T47D (cell line): ENCODE measurements around the gene ETV3.

ENCODE experiments used
- DNase-seq, 2 experiments: peaks; one replicate each; pipeline versions ENCODE4 v3.0.0 to v3.0.0-alpha.2; 2011 to 2012; ENCODE audit warnings: low read depth in 1 of 2, low spot score in 1 of 2
- JUND ChIP-seq: IDR thresholded peaks from 2 replicates; pipeline ENCODE4 v1.6.1; 2012; ENCODE audit warnings: low read depth
- in situ Hi-C: cut with HindIII; loops from 2 replicates; pipeline ENCODE4 v1.10.0; 2016; ENCODE audit warnings: low sequenced_read_pairs, low pct_unique_long_range_greater_than_20kb

Gene ETV3

DNA sequence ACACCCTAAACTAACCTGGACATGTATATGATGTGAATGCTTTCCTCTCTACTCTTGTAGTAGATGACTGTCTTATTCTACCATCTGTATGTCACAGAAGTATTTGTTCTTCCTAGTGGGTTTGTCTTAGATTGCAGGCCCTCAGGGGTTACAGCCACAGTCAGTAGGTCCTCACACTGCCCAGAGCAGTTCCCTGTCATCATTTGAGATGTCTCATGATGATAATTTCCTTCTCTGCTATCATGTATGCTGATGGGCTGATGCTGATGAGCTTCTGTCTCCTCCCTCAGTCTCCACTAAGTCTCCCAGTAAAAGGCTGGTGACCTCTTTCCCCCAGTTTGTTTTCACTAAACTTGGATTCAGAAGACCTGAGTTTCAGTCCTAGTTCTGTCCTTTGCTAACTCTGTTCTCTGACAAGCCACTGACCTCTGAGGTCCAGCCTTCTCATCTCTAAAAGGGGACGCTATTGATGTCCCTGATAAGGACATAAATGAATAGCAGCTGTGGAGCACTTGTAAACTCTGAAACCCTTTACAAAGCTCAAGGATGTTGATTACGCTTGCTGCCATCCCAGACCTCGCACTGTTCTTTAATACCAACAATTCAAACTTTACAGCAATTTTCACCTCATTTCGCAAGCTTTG, 3.1 kb upstream of the ETV3 start:
- TF ChIP-seq JUND, result no peak
- in situ Hi-C loops, result no loop called here
- DNase-seq, result no peak

DNA sequence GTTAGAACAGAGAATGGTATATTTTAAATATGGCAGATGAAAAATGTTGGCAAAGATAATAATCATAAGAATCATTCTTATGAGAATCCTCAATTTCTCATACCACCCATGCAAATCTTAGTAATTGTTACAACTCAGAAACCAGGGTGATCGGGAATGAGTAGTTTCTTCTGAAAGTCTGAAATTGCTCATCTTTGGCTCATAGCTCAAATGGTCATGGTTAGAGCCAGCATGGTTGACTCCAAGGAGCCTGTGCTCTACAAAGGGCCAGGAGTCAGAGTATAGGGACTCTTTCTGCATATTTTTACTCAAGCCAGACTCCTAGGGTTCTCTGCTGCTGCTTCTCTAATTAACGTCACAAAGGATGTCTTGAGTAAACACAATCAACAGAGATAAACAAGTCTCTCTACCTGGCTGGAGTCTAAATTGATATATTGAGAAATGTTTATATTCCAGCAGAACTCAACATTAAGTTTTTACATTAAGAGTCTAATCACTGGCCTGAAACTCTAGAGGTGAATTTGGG, 1.9 kb upstream of the ETV3 start:
- no peak for TF ChIP-seq JUND
- in situ Hi-C loops, result no loop called here
- DNase-seq, result no peak

DNA sequence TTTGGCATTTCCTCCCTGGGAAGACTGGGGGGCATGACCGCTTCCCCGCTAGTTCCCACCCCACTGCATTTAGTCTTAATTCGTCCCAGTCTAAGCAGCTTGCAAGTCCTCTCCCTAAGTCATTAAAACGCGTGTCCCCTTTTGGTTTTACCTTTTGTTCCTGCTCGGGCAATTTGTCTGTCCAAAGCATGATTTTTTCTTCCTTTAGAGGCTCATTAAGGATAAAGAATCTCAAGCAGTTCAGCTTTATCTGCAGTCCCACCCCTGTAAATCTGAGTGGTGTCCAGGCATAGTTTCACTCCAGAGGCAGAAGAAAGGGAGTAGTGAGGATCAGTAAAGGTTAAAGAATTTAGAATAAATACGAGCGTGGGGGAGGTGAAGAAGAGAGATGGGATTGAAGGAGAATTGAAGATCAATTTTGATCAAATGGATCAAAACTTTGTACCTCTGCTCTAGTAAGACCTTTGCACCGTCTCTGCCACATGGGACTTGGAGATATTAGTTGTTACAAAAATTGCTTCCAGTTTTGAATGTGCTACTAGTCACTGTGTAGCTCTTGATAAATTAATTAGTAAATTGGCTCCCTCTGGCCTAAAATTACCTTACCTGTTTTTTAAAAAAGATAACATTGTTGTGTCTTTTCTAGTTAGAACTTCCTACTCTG, 989 bp upstream of the ETV3 start:
- in situ Hi-C loops, result no loop called here
- no peak for TF ChIP-seq JUND
- DNase-seq, result no peak

DNA sequence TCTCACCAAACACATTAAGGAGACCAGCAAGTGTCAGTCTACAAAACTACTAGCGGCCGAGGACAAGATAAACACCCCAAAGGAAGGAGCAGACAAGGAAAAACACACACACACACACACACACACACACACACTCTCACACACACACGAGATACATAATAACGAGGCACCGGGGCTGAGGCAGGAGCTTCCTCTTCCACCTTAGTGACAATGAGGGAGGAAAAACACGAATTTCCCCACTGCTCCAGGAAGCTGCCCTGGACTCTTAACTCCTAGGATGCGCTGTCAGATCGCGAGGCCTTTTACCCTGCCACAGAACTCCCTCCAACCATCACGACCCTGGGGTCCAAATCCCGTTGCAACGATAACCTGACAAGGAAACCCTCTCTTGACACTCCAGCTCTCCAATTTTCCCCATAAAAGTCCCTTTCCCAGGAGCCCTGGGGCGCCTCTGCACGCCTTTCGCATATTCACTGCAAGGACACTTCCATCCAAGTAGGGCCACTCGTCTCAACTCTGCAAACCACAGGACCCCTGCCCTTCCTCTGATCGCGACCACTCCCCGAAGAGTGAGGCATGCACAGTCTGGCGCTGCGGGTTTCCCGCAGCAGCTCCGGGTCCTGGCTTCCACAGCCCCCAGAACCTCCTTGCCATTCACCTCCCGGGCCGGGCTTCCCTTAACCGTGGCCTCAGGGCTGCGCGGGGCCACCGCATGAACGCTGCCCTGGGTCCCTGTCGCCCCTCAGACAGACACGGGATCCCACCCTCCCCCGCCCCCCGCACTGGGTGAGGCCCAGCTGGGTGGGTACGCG, 581 bp downstream of the ETV3 start:
- peak in 1 of 2 experiments; percentile 33 for DNase-seq

DNA sequence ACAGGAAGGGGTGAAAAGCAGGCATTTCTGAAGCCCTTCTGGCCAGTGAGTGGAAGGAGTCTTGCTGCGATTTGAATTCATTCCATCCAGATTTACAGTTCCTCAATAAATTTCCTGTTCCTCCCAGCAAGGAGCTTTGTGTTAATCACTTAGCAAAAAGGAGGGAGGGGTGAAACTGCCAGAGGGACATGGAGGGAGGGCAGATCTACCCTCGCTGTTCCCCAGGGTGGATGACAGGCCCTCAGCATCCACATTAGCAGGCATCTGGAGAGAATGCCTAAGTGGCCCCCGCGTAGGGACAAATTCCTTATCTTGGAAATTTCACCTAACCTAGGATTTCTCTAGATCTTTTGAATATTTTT, 1.2 kb downstream of the ETV3 start:
- no peak for TF ChIP-seq JUND
- in situ Hi-C loops, result no loop called here
- no peak for DNase-seq

More for the DNA sequence above, 581 bp downstream of the ETV3 start:
- in situ Hi-C loops, result no loop called here
- no peak for TF ChIP-seq JUND

DNA sequence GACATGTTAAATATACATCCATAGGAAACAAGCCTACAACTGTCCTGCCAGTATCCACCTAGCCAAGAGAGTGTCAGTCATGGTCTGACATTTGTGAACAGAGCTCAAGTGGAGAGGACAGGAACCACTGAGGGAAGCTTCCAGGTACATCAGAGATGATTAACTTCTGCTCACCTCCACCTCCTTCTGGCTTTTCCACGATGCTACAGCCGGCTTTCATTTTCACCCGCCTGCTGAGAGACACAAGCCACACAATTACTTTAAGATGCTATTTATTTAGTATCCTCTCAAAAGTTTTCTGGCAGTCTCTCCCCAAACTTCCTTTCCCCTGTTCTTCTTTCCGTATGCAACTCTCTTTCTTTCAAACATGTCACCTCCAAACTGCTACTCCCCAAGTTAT, 2.1 kb downstream of the ETV3 start:
- in situ Hi-C loops, result no loop called here
- peak in 1 of 2 experiments; percentile 56 for DNase-seq
- TF ChIP-seq JUND, result no peak

DNA sequence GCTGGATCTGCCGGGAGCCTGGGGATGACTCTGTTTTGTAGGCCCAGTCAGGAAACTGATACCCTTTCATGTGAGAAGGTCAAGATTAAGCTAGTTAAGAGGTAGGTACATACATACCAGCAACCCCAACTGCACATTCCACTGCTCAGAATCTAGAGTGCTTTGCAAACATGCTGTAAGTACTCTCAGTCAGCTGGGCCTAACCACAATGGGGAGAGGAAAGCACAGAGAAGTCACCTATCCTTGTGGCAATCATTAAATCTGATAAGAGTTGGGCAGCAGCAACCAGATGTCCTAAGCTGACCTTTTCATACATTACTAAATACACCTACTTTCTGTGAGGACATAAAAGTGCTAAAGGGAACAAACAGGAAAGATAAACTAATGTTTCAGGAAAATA, 2.5 kb downstream of the ETV3 start:
- peak in 1 of 2 experiments; percentile 45 for DNase-seq
- in situ Hi-C loops, result no loop called here
- no peak for TF ChIP-seq JUND

DNA sequence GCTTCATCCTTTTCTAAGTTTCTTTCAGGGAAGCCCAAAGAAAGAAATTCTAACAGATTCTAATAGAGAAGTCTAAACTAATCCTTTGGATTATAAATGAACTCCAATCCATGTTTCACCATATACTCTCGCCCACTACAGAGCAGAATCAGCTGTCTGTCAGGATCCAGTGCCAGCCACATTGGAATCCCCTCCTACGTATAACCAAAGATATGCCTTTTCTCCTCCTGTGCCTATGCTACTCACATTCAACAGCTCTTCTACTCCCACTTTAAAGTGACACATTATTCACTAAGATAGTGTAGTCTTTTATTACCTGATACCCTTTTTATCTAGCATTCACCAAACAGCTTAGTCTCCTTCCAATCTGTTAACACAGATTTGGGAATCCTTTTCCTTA, 3.1 kb downstream of the ETV3 start:
- no peak for TF ChIP-seq JUND

DNA sequence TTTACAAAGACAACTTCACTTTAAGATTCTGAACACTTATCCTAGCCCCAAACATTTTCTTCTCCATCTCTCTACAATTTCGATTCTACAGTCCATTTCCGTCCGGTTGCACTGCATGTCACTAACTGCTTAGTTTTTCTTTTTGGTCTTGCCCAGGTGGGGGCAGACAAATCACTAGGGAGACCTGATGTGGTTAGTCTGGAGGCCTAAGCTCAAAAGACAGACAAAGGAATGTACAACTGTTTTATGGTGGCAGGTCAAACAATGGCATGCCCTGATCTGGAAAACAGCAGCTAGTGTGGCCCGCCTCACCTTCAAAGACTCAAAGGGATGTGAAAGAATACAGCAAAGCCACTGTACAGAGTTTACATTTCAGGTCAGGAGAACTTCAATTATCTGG, 3.8 kb downstream of the ETV3 start:
- no peak for DNase-seq
- no peak for TF ChIP-seq JUND
- in situ Hi-C loops, result no loop called here

More for the DNA sequence above, 3.1 kb downstream of the ETV3 start:
- DNase-seq, result no peak
- in situ Hi-C loops, result no loop called here

DNA sequence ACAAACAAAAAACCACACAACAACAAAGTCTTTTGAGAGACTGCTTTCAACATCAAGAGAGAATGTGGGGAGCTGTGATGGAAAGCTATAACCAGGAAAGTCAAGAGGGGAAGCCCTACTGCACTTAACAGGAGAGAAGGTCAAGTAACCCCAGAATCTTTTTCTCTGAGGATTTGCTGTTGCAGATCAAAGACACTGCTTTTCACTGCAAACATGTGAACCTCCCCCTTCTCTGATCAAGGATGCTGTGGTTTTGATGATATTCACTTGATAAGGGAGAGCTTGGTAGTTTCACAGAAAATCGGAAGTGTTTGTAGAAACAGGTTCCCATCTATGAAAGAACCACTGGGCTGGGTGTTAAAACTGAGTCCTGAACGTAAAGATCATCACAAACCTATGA, 4.8 kb downstream of the ETV3 start:
- DNase-seq, result no peak
- in situ Hi-C loops, result no loop called here
- TF ChIP-seq JUND, result no peak

DNA sequence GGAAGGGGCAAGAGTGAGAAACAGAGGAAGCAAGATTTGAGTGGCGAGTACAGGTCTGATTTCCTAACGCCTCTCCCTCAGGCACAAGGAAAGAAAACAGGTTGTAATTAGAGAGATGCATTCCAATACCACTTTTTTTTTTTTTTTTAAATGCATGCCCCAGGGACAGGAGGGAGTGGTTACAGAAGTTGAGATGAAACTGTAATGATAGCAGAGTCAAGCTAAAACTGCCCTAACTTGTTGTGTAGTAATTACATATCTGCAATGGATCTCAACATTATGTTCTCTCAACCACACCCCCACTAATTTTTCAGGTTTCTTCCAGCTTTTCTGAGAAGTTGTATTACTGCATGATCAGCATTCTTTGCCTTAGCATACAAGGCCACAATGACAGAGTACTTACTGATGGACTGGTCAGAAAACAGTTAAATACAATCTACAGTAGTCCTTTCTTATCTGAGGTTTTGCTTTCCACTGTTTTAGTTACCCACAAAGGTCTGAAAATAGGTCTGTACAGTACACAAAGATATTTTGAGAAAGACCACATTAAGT, 5.5 kb downstream of the ETV3 start:
- in situ Hi-C loops, result no loop called here
- DNase-seq, result peak; percentile 56 to 94
- peak; percentile 81 for TF ChIP-seq JUND

DNA sequence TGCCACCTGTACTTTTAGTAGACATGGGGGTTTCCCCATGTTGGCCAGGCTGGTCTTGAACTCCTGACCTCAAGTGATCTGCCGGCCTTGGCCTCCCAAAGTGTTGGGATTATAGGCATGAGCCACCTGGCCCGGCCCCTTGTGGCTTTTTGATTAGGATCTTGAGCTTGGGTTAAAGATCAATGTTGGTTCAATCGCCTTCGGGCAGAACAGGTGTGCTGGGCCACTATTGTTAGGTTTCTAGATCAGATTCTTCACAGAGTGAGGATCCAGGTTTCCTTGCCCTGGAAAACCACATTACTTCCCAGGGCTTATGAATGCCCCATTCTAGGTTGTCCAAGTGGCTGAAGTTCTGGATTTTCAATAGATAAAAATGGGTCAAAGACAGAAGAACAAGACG, 6.1 kb downstream of the ETV3 start:
- in situ Hi-C loops, result no loop called here
- no peak; the same call in 1 of the 2 replicates for TF ChIP-seq JUND
- peak in 1 of 2 experiments; percentile 91 for DNase-seq
